ENCODE data around the gene GPER1.
"Not testable (repeated sequence)": the region's sequence is repeated elsewhere in the genome, so short reads cannot be mapped to it uniquely, and the experiment has no call there.

GPER1 gene

GRCh38 chr7:1103789-1104515, 16.0 kb downstream of the GPER1 start:
- DNase-seq (ENCODE audit: low read depth in 2 of 2): no peak

GRCh38 chr7:1104516-1105179, 16.7 kb downstream of the GPER1 start:
- no peak for DNase-seq (ENCODE audit: low read depth in 2 of 2)

GRCh38 chr7:1105189-1105588, 17.3 kb downstream of the GPER1 start:
- no peak for DNase-seq (ENCODE audit: low read depth in 2 of 2)

- DNase-seq (ENCODE audit: low read depth in 2 of 2): no peak
Observed at GRCh38 chr7:1106063-1106792, 18.3 kb downstream of the GPER1 start.

GRCh38 chr7:1106793-1107421, 19.0 kb downstream of the GPER1 start:
- DNase-seq (ENCODE audit: low read depth in 2 of 2): no peak

- DNase-seq (ENCODE audit: low read depth in 2 of 2): no peak
Observed at GRCh38 chr7:1108264-1108920, 20.5 kb downstream of the GPER1 start.

- DNase-seq (ENCODE audit: low read depth in 2 of 2): no peak
Observed at GRCh38 chr7:1109581-1110310, 21.8 kb downstream of the GPER1 start.

- DNase-seq (ENCODE audit: low read depth in 2 of 2): no peak
Observed at GRCh38 chr7:1110358-1110757, 22.4 kb downstream of the GPER1 start.

- no peak for DNase-seq (ENCODE audit: low read depth in 2 of 2)
Observed at GRCh38 chr7:1111156-1111555, 23.2 kb downstream of the GPER1 start.

- DNase-seq (ENCODE audit: low read depth in 2 of 2): no peak
Observed at GRCh38 chr7:1112109-1112508, 24.2 kb downstream of the GPER1 start.

- no peak for DNase-seq (ENCODE audit: low read depth in 2 of 2)
Observed at GRCh38 chr7:1112625-1113547, 25.0 kb downstream of the GPER1 start.

- DNase-seq (ENCODE audit: low read depth in 2 of 2): no peak
Observed at GRCh38 chr7:1113548-1113885, 25.6 kb downstream of the GPER1 start.

- DNase-seq (ENCODE audit: low read depth in 2 of 2): no peak
Observed at GRCh38 chr7:1114088-1114487, 26.2 kb downstream of the GPER1 start.

GRCh38 chr7:1114505-1114904, 26.6 kb downstream of the GPER1 start:
- DNase-seq (ENCODE audit: low read depth in 2 of 2): no peak

GRCh38 chr7:1115171-1116045, 27.5 kb downstream of the GPER1 start:
- DNase-seq (ENCODE audit: low read depth in 2 of 2): peak in 1 of 2 donors; percentile 7

- DNase-seq (ENCODE audit: low read depth in 2 of 2): not testable (repeated sequence)
Observed at GRCh38 chr7:1116383-1117008, 28.6 kb downstream of the GPER1 start.

- no peak for DNase-seq (ENCODE audit: low read depth in 2 of 2)
Observed at GRCh38 chr7:1117321-1117928, 29.5 kb downstream of the GPER1 start.

- DNase-seq (ENCODE audit: low read depth in 2 of 2): no peak
Observed at GRCh38 chr7:1119201-1119600, 31.3 kb downstream of the GPER1 start.

Data from stimulated activated CD8-positive, alpha-beta memory T cell treated with anti-CD3 and anti-CD28 coated beads, Interleukin-7, amount 100 ng/mL, for 4 hours (primary cell).